Cardiac muscle cell (in vitro differentiated cells and primary cell): Measurements from ENCODE around the gene GPC5. TPM values are rescaled to one million over a fixed set of nuclear protein-coding genes. Genes with fewer than 3 reads are reported as not detected.
A peak's percentile ranks its signal among the peaks of the same experiment; 100 is the strongest.

Experiments used
- DNase-seq, 2 donors: peaks; one replicate each; pipeline versions ENCODE4 v3.0.0 to v3.0.0-alpha.2; 2010 to 2017; ENCODE audit warnings: low read depth in 1 of 2, low spot score in 1 of 2
- H3K27ac ChIP-seq: fragments of 200-600 bp; sonication (generic); 2 replicates; pipeline ENCODE4 v1.5.1; 2016
- H3K27me3 ChIP-seq: fragments of 200-600 bp; sonication (generic); 2 replicates; pipeline ENCODE4 v1.6.0; 2016; ENCODE audit warnings: control low read depth
- H3K36me3 ChIP-seq: fragments of 200-600 bp; sonication (generic); 2 replicates; pipeline ENCODE4 v1.5.1; 2016; ENCODE audit warnings: control low read depth
- H3K4me1 ChIP-seq: fragments of 200-600 bp; sonication (generic); 2 replicates; pipeline ENCODE4 v1.8.1; 2017; ENCODE audit warnings: low read depth, mild to moderate bottlenecking, mixed run types
- H3K4me3 ChIP-seq: fragments of 200-600 bp; sonication (generic); 2 replicates; pipeline ENCODE4 v1.5.1; 2016; ENCODE audit warnings: mild to moderate bottlenecking
- H3K9me3 ChIP-seq: fragments of 200-600 bp; sonication (generic); 2 replicates; pipeline ENCODE4 v1.5.1; 2017; ENCODE audit warnings: low read depth, mild to moderate bottlenecking, control low read depth
- polyA plus RNA-seq: library from polyadenylated mRNA; unstranded; fragments of >200 nt; fragmentation: Nextera tagmentation; extraction: Ambion mirVana; gene quantifications from 2 replicates; pipeline ENCODE4 v1.2.1, GENCODE V29; 2016
- total RNA-seq: library from RNA; depleted of rRNA; stranded (reverse); fragments of >200 nt; gene quantifications from 2 replicates; pipeline ENCODE4 v1.2.3, GENCODE V29; 2016
- TF ChIP-seq, protein P1 (sequence below): IDR thresholded peaks from 2 replicates; pipeline ENCODE4 v1.5.1; 2012; ENCODE audit warnings: low read depth, mild to moderate bottlenecking, low read length

The GPC5 gene
- total and polyA plus RNA-seq, 2 experiments from 2014 or later = 0.97 to 3.3 TPM

GRCh38 chr13:92137520-92137919, 739.1 kb downstream of the GPC5 start:
- Histone ChIP-seq H3K9me3 (no peaks in the 10 kb centered on the region), H3K27me3 (no peaks in the 10 kb centered on the region), H3K4me3 (no peak overlapping the region), H3K27ac (no peak overlapping the region), H3K4me1 (no peaks in the 10 kb centered on the region), H3K36me3 (no peaks in the 10 kb centered on the region)
- DNase-seq = peak in 1 of 2 donors; percentile 68
- TF ChIP-seq, protein P1, sequence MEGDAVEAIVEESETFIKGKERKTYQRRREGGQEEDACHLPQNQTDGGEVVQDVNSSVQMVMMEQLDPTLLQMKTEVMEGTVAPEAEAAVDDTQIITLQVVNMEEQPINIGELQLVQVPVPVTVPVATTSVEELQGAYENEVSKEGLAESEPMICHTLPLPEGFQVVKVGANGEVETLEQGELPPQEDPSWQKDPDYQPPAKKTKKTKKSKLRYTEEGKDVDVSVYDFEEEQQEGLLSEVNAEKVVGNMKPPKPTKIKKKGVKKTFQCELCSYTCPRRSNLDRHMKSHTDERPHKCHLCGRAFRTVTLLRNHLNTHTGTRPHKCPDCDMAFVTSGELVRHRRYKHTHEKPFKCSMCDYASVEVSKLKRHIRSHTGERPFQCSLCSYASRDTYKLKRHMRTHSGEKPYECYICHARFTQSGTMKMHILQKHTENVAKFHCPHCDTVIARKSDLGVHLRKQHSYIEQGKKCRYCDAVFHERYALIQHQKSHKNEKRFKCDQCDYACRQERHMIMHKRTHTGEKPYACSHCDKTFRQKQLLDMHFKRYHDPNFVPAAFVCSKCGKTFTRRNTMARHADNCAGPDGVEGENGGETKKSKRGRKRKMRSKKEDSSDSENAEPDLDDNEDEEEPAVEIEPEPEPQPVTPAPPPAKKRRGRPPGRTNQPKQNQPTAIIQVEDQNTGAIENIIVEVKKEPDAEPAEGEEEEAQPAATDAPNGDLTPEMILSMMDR = no peak

DNA sequence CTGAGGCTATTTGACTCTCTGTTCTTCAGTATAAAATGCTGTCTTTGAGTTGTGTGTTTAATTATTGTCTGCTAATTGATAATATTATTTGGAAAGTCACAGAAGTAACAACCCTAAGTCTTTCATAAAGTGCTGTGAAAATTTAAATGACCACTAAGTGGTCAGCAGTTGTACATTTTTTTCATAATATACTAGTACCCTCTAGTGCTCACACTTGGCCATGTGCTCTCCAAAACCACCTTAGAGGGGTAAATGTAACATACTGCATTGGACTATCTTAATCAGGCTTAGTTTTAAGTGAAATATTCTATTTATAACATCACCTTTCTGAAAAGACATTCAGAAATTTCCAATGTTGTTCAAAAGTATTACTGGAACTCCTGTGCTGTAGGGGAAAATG, 745.3 kb downstream of the GPC5 start:
- Histone ChIP-seq H3K4me1 (no peaks in the 10 kb centered on the region), H3K27me3 (no peaks in the 10 kb centered on the region), H3K9me3 (no peaks in the 10 kb centered on the region), H3K27ac (no peak overlapping the region), H3K36me3 (no peaks in the 10 kb centered on the region), H3K4me3 (no peak overlapping the region)
- TF ChIP-seq, protein P1 = no peak
- DNase-seq = peak; percentile 4 to 18

- TF ChIP-seq, protein P1 = no peak
- DNase-seq = no peak
- H3K36me3 ChIP-seq = no peaks in the 10 kb centered on the region
- H3K4me1 ChIP-seq = no peaks in the 10 kb centered on the region
- H3K9me3 ChIP-seq = no peaks in the 10 kb centered on the region
- H3K27me3 ChIP-seq = no peaks in the 10 kb centered on the region
- no peak overlapping the region for H3K4me3 ChIP-seq
- H3K27ac ChIP-seq = no peak overlapping the region
These were observed 752.2 kb downstream of the GPC5 start for GRCh38 chr13:92150606-92151005.

- Histone ChIP-seq H3K27ac (no peak overlapping the region), H3K4me1 (no peaks in the 10 kb centered on the region), H3K36me3 (no peaks in the 10 kb centered on the region), H3K27me3 (no peaks in the 10 kb centered on the region), H3K9me3 (no peaks in the 10 kb centered on the region), H3K4me3 (no peak overlapping the region)
- TF ChIP-seq, protein P1 = no peak
- peak in 1 of 2 donors; percentile 48 for DNase-seq
These were observed 759.9 kb downstream of the GPC5 start for GRCh38 chr13:92158346-92158745.

- TF ChIP-seq, protein P1 = no peak
- no peak overlapping the region for H3K4me3 ChIP-seq
- H3K36me3 ChIP-seq = no peaks in the 10 kb centered on the region
- no peak for DNase-seq
- no peak overlapping the region for H3K27ac ChIP-seq
- H3K27me3 ChIP-seq = no peaks in the 10 kb centered on the region
- no peaks in the 10 kb centered on the region for H3K9me3 ChIP-seq
- H3K4me1 ChIP-seq = no peaks in the 10 kb centered on the region
These were observed 766.4 kb downstream of the GPC5 start for GRCh38 chr13:92164822-92165221.

DNA sequence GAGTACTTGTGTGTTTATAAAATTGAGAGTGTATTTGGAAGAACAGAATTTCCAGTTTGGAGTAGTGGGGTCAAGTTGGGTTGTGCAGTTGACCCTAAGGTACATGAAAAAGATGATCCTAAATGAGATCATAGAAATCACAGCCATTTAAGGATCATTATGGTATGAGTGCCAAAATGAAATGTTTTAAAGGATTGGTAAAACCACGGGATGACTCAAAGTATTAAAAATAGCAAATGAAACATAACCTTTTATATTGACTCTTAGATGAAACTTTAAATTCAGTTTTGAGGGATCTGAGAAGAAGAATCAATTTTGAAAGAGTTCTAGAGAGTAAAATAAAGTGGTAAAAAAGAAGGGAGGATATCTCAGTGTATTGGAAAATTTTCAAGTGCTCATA, 773.8 kb downstream of the GPC5 start:
- DNase-seq = no peak
- Histone ChIP-seq H3K4me1 (no peaks in the 10 kb centered on the region), H3K9me3 (no peaks in the 10 kb centered on the region), H3K36me3 (no peaks in the 10 kb centered on the region), H3K27me3 (no peaks in the 10 kb centered on the region), H3K27ac (no peak overlapping the region), H3K4me3 (no peak overlapping the region)
- TF ChIP-seq, protein P1 = no peak
